GM12874 (cell line): ENCODE results near the gene CFHR2.

ENCODE experiments used
- CTCF ChIP-seq: IDR thresholded peaks from 2 replicates; pipeline ENCODE4 v1.5.1; 2011; ENCODE audit warnings: low read depth, mild to moderate bottlenecking, control low read depth, low read length, moderate library complexity; ENCODE audit not compliant: insufficient read depth

The CFHR2 gene

GRCh38 chr1:196997423-196997822, 53.9 kb downstream of the CFHR2 start:
- no peak for TF ChIP-seq CTCF

- no peak for TF ChIP-seq CTCF
These were observed 58.3 kb downstream of the CFHR2 start for GRCh38 chr1:197001828-197002227.

GRCh38 chr1:197003132-197003531, 59.6 kb downstream of the CFHR2 start:
- no peak for TF ChIP-seq CTCF

GRCh38 chr1:197008861-197009260, 65.3 kb downstream of the CFHR2 start:
- TF ChIP-seq CTCF, result no peak
